Liver (tissue), 3 donors: Measurements from ENCODE around the gene DOCK9.

ENCODE experiments used
- ATF3 ChIP-seq: IDR thresholded peaks from 2 replicates; pipeline ENCODE4 v1.6.1; 2016; ENCODE audit warnings: antibody characterized with exemption
- CTCF ChIP-seq: fragments of 150-350 bp; IDR thresholded peaks from 2 replicates; pipeline ENCODE4 v1.5.1; 2017; ENCODE audit warnings: improper control_type of control experiment, low read depth, low read length; ENCODE audit not compliant: missing input control
- YY1 ChIP-seq: IDR thresholded peaks from 2 replicates; pipeline ENCODE4 v1.6.1; 2016; ENCODE audit warnings: antibody characterized with exemption, mild to moderate bottlenecking
- donor health status: healthy.
- donor health status: healthy.

- TF ChIP-seq CTCF, result no peak
- no peak for TF ChIP-seq YY1
- TF ChIP-seq ATF3, result no peak
Observed at GRCh38 chr13:98820300-98820699, 157.6 kb downstream of the DOCK9 start.
